ENCODE data around the gene DCAF11.

DNA sequence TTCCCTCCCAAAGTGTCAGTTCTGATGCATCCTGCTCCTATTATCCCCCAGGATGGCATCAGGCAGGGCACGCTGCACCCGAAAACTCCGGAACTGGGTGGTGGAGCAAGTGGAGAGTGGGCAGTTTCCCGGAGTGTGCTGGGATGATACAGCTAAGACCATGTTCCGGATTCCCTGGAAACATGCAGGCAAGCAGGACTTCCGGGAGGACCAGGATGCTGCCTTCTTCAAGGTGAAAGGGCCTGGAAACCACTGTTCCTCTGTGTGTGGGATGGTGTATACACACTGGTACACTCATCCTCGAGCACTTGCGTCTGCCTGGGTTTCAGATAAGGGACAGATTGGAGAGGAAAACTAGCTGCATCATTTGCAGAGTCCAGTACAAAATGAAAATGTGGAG, 47.5 kb downstream of the DCAF11 start:
- TF ChIP-seq EZH2 (IDR thresholded peaks at IDR 0.05; ENCODE audit: borderline replicate concordance, insufficient read depth, low read depth, low read length, poor library complexity, severe bottlenecking): no peak
- TF ChIP-seq, protein P1, sequence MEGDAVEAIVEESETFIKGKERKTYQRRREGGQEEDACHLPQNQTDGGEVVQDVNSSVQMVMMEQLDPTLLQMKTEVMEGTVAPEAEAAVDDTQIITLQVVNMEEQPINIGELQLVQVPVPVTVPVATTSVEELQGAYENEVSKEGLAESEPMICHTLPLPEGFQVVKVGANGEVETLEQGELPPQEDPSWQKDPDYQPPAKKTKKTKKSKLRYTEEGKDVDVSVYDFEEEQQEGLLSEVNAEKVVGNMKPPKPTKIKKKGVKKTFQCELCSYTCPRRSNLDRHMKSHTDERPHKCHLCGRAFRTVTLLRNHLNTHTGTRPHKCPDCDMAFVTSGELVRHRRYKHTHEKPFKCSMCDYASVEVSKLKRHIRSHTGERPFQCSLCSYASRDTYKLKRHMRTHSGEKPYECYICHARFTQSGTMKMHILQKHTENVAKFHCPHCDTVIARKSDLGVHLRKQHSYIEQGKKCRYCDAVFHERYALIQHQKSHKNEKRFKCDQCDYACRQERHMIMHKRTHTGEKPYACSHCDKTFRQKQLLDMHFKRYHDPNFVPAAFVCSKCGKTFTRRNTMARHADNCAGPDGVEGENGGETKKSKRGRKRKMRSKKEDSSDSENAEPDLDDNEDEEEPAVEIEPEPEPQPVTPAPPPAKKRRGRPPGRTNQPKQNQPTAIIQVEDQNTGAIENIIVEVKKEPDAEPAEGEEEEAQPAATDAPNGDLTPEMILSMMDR (IDR thresholded peaks at IDR 0.05): no peak
